Stomach smooth muscle (tissue), 2 donors: ENCODE measurements around the gene NEAT1.

Experiments
- H3K27ac ChIP-seq: one replicate; pipeline ENCODE4 v1.7.0; 2013; ENCODE audit warnings: mild to moderate bottlenecking, low read length, inconsistent platforms
- H3K27me3 ChIP-seq, 2 donors: one replicate each; pipeline ENCODE4 v1.7.0; 2013; ENCODE audit warnings: low read length in 2 of 2; ENCODE audit not compliant: insufficient read depth in 2 of 2, control insufficient read depth in 1 of 2
- H3K36me3 ChIP-seq, 2 donors: one replicate each; pipeline ENCODE4 v1.7.0; 2013; ENCODE audit warnings: low read length in 2 of 2; ENCODE audit not compliant: control insufficient read depth in 2 of 2, insufficient read depth in 2 of 2
- H3K4me1 ChIP-seq: one replicate; pipeline ENCODE4 v1.7.0; 2013; ENCODE audit warnings: low read length; ENCODE audit not compliant: control insufficient read depth, insufficient read depth
- H3K4me3 ChIP-seq, 2 donors: one replicate each; pipeline ENCODE4 v1.7.0; 2013; ENCODE audit warnings: low read length in 2 of 2
- H3K9ac ChIP-seq, 2 donors: one replicate each; pipeline ENCODE4 v1.7.0; 2013; ENCODE audit warnings: low read length in 2 of 2, mild to moderate bottlenecking in 1 of 2
- H3K9me3 ChIP-seq, 2 donors: one replicate each; pipeline ENCODE4 v1.7.0; 2013; ENCODE audit warnings: low read length in 2 of 2; ENCODE audit not compliant: control insufficient read depth in 2 of 2
- donor health status: healthy.
- donor health status: Pancreatic carcinoma.

NEAT1 gene

GRCh38 chr11:65422633-65423515 lies at the start of gene NEAT1:
TSS of gene NEAT1 (plus strand) at chr11:65422798.
- peak within 1 kb of the TSS; percentile 100 for H3K27ac ChIP-seq
- H3K9me3 ChIP-seq, result no peaks in the 10 kb centered on the region
- no peaks in the 10 kb centered on the region for H3K27me3 ChIP-seq
- H3K4me1 ChIP-seq, result peaks cover 51% of the 10 kb centered on the region
- H3K4me3 ChIP-seq, result peak within 1 kb of the TSS; percentile 89 to 99
- H3K36me3 ChIP-seq, result peaks cover 10 to 25% of the 10 kb centered on the region in 2 donors
- peak within 1 kb of the TSS; percentile 98 to 100 for H3K9ac ChIP-seq

DNA sequence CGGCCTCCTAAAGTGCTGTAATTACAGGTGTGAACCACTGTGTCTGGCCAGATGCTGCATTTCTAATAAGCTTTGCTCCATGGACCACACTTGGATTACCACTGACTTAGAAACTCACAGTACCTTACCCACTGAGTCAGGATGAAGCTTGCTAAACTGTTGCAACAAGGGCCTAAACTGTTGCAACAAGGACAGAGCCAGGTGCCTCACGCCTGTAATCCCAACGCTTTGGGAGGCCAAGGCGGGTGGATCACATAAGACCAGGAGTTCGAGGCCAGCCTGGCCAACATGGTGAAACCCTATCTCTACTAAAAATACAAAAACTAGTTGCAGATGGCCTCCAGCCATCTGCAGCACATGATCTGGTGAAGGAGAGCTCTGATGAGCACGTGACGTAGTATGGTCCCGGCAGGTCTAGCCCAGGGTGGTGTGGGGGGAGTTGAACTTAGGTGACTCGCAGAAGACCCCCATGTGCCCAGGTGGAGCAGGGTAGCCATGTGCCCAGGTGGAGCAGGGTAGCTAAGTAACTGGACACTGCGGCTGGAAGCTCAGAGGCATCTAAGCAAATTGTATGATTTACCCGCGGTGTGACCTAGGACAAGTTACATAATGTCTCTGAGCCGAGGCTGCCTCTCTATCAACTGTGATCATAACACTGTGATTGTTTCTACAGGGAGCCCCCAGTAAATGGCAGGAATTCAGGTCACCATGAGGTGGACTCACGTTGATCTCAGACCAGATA lies 48.6 kb upstream of the NEAT1 start:
- no peak overlapping the region for H3K4me3 ChIP-seq
- H3K9me3 ChIP-seq, result no peaks in the 10 kb centered on the region
- no peak overlapping the region for H3K27ac ChIP-seq
- no peaks in the 10 kb centered on the region for H3K27me3 ChIP-seq
- H3K36me3 ChIP-seq, result no peaks in the 10 kb centered on the region
- no peak overlapping the region for H3K9ac ChIP-seq
- no peaks in the 10 kb centered on the region for H3K4me1 ChIP-seq

GRCh38 chr11:65375012-65375411 lies 47.6 kb upstream of the NEAT1 start:
- Histone ChIP-seq H3K4me1 (no peaks in the 10 kb centered on the region), H3K4me3 (no peak overlapping the region), H3K9me3 (no peaks in the 10 kb centered on the region), H3K9ac (no peak overlapping the region), H3K27ac (no peak overlapping the region), H3K36me3 (no peaks in the 10 kb centered on the region), H3K27me3 (no peaks in the 10 kb centered on the region)

DNA sequence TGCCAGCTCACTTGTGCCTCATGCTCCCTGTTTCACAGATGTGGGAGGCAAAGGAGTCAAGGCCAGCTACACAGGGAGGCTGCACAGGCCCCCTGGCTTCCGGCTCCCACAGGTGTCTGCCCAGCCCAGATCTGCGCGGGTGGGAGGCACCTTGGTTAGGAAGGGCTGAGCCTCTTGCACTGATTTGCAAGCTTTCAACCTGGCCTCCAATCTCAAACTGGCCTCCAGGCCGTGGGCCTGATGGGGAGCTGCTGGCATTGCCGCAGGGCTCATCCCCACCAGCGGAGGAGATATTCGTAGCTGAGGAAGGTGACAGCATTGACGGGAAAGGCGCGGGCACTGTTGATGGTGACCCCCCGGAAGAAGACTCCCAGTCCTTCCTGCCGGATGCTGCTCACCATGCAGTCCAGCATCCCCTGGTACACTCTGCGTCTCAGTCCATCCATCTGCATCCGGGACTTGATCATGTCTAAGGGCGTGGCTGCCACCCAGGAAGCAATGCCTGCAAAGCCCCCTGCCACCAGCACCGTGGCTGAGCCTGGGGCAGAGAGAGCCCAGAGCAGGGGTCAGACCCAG lies 46.4 kb upstream of the NEAT1 start:
- Histone ChIP-seq H3K36me3 (no peaks in the 10 kb centered on the region), H3K4me3 (no peak overlapping the region), H3K9me3 (no peaks in the 10 kb centered on the region), H3K27me3 (no peaks in the 10 kb centered on the region), H3K4me1 (peaks cover 6% of the 10 kb centered on the region), H3K9ac (no peak overlapping the region), H3K27ac (no peak overlapping the region)

DNA sequence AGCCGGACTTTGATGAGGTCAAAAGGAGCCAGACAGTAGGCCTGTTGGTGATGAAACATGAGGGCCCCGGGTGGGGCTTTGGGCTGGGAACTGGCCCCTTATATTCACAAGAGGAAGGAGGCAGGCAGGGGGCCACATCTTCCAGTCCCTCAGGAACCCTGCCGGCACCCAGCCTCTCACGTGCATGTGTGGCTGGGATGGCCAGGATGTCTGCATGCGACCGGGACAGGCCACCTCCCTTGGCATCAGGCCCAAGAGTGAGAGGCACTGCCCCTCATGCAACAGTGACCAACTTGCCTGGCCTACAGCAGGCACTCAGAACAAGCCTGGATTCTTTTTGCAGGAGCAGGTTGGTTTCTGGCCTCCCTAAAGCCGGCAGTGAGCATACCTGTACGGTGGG lies 45.6 kb upstream of the NEAT1 start:
- Histone ChIP-seq H3K4me3 (no peak overlapping the region), H3K4me1 (peaks cover 11% of the 10 kb centered on the region), H3K36me3 (no peaks in the 10 kb centered on the region), H3K9ac (no peak overlapping the region), H3K9me3 (no peaks in the 10 kb centered on the region), H3K27me3 (no peaks in the 10 kb centered on the region), H3K27ac (no peak overlapping the region)

- no peak overlapping the region for H3K9ac ChIP-seq
- H3K9me3 ChIP-seq, result no peaks in the 10 kb centered on the region
- no peak overlapping the region for H3K4me3 ChIP-seq
- H3K4me1 ChIP-seq, result peaks cover 17% of the 10 kb centered on the region
- no peaks in the 10 kb centered on the region for H3K36me3 ChIP-seq
- H3K27ac ChIP-seq, result no peak overlapping the region
- no peaks in the 10 kb centered on the region for H3K27me3 ChIP-seq
Measured at GRCh38 chr11:65377777-65378176, 44.8 kb upstream of the NEAT1 start.

- Histone ChIP-seq H3K36me3 (no peaks in the 10 kb centered on the region), H3K9ac (no peak overlapping the region), H3K4me3 (no peak overlapping the region), H3K27ac (no peak overlapping the region), H3K27me3 (no peaks in the 10 kb centered on the region), H3K9me3 (no peaks in the 10 kb centered on the region), H3K4me1 (peaks cover 23% of the 10 kb centered on the region)
Measured at GRCh38 chr11:65378208-65378927, 44.2 kb upstream of the NEAT1 start.

GRCh38 chr11:65378928-65379638 lies 43.5 kb upstream of the NEAT1 start:
- Histone ChIP-seq H3K36me3 (no peaks in the 10 kb centered on the region), H3K4me1 (peaks cover 29% of the 10 kb centered on the region), H3K9me3 (no peaks in the 10 kb centered on the region), H3K4me3 (no peak overlapping the region), H3K9ac (no peak overlapping the region), H3K27me3 (no peaks in the 10 kb centered on the region), H3K27ac (no peak overlapping the region)

GRCh38 chr11:65379698-65380459 lies 42.7 kb upstream of the NEAT1 start:
- Histone ChIP-seq H3K27me3 (no peaks in the 10 kb centered on the region), H3K36me3 (no peaks in the 10 kb centered on the region), H3K4me1 (peaks cover 36% of the 10 kb centered on the region), H3K4me3 (no peak overlapping the region), H3K27ac (no peak overlapping the region), H3K9ac (no peak overlapping the region), H3K9me3 (no peaks in the 10 kb centered on the region)
